Liver (tissue), 3 donors: ENCODE results near the gene ZNF454.

Experiments
- CTCF ChIP-seq: fragments of 150-350 bp; IDR thresholded peaks from 2 replicates; pipeline ENCODE4 v1.5.1; 2017; ENCODE audit warnings: improper control_type of control experiment, low read depth, low read length; ENCODE audit not compliant: missing input control
- EGR1 ChIP-seq, 2 donors: IDR thresholded peaks; 2 replicates each; pipeline ENCODE4 v1.6.1; 2016 to 2018; ENCODE audit warnings: antibody characterized with exemption in 2 of 2, low read depth in 2 of 2
- FOXA1 ChIP-seq: IDR thresholded peaks from 2 replicates; pipeline ENCODE4 v1.6.1; 2016; ENCODE audit warnings: antibody characterized with exemption
- GABPA ChIP-seq, 2 donors: IDR thresholded peaks in 1 of 2; conservative IDR thresholded peaks in 1 of 2; 2 replicates each; pipeline ENCODE4 v1.6.1; 2016; ENCODE audit warnings: antibody characterized with exemption in 2 of 2, mild to moderate bottlenecking in 1 of 2, moderate library complexity in 1 of 2
- JUND ChIP-seq, 2 donors: IDR thresholded peaks; 2 replicates each; pipeline ENCODE4 v1.6.1; 2016; ENCODE audit warnings: antibody characterized with exemption in 2 of 2
- RAD21 ChIP-seq, 2 donors: IDR thresholded peaks; 2 replicates each; pipeline ENCODE4 v1.6.1; 2016; ENCODE audit warnings: antibody characterized with exemption in 2 of 2, mild to moderate bottlenecking in 2 of 2
- REST ChIP-seq: IDR thresholded peaks from 2 replicates; pipeline ENCODE4 v1.6.1; 2016; ENCODE audit warnings: antibody characterized with exemption, mild to moderate bottlenecking
- YY1 ChIP-seq: IDR thresholded peaks from 2 replicates; pipeline ENCODE4 v1.6.1; 2016; ENCODE audit warnings: antibody characterized with exemption, mild to moderate bottlenecking
- TF ChIP-seq, protein P1 (sequence below): IDR thresholded peaks from 2 replicates; pipeline ENCODE4 v1.6.1; 2016; ENCODE audit warnings: antibody characterized with exemption
- donor health status: healthy.
- donor health status: healthy.

GRCh38 chr5:178940569-178941360 lies at the start of gene ZNF454:
- no peak for TF ChIP-seq CTCF
- TF ChIP-seq EGR1 (IDR thresholded peaks at IDR 0.05; ENCODE audit: low read depth in 2 of 2) = no peak
- no peak for TF ChIP-seq YY1
- TF ChIP-seq JUND (IDR thresholded peaks at IDR 0.05) = no peak
- TF ChIP-seq REST = no peak
- no peak for TF ChIP-seq FOXA1
- TF ChIP-seq, protein P1, sequence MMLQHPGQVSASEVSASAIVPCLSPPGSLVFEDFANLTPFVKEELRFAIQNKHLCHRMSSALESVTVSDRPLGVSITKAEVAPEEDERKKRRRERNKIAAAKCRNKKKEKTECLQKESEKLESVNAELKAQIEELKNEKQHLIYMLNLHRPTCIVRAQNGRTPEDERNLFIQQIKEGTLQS = no peak
- peak in 1 of 2 donors; percentile 16 for TF ChIP-seq RAD21 (IDR thresholded peaks at IDR 0.05)
- TF ChIP-seq GABPA (IDR thresholded peaks at IDR 0.05 in 1 of 2, conservative IDR thresholded peaks at IDR 0.05 in 1 of 2) = no peak
